ENCODE measurements around the gene GLIPR2.

- no peak for TF ChIP-seq CEBPB (IDR thresholded peaks at IDR 0.05)
- TF ChIP-seq REST (IDR thresholded peaks at IDR 0.05; ENCODE audit: low read depth): no peak
- no peak for TF ChIP-seq RAD21 (IDR thresholded peaks at IDR 0.05; ENCODE audit: low read depth)
Observed at GRCh38 chr9:36092509-36093215, 43.9 kb upstream of the GLIPR2 start.
